ENCODE data around the gene SIL1.

Gene SIL1

GRCh38 chr5:138955013-138955660, 243.0 kb downstream of the SIL1 start:
- DNase-seq (ENCODE audit: low spot score), result no peak

GRCh38 chr5:138954257-138955012, 243.7 kb downstream of the SIL1 start:
- no peak for DNase-seq (ENCODE audit: low spot score)

- DNase-seq (ENCODE audit: low spot score), result no peak
Observed at GRCh38 chr5:138953387-138954256, 244.5 kb downstream of the SIL1 start.

- no peak for DNase-seq (ENCODE audit: low spot score)
Observed at GRCh38 chr5:138952962-138953361, 245.2 kb downstream of the SIL1 start.

- DNase-seq (ENCODE audit: low spot score), result no peak
Observed at GRCh38 chr5:138951986-138952735, 246.0 kb downstream of the SIL1 start.

GRCh38 chr5:138951091-138951985, 246.8 kb downstream of the SIL1 start:
- DNase-seq (ENCODE audit: low spot score), result no peak

DNA sequence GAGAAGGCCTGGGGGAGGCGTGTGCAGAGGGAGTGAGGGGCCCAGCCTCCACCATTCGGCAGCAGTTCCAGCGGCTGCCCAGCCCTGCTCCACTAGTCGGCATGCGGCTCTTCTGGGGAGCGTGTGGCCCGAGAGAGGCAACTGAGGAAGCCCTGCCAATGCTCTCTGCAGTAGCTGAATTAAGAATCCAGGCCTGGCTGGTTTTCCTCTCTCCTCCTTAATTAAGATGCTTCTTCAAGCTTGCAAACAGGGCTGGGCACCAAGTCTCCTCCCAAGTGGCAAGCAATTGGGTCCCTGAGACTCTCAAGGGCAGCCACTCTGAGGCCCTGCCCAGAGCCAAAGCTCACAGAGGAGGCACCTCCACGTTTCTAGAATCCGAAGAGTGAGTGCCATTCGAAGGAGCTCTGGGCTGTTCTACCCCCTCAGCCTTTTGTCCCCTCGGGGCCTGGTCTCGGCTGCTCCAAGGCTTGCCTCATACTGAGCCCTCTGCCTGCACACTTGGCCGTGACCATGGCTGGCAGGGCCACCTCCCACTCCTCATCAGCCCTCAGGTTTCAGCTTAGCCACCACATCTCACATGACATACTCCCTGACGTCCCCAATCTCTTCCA, 247.6 kb downstream of the SIL1 start:
- DNase-seq (ENCODE audit: low spot score), result no peak

DNA sequence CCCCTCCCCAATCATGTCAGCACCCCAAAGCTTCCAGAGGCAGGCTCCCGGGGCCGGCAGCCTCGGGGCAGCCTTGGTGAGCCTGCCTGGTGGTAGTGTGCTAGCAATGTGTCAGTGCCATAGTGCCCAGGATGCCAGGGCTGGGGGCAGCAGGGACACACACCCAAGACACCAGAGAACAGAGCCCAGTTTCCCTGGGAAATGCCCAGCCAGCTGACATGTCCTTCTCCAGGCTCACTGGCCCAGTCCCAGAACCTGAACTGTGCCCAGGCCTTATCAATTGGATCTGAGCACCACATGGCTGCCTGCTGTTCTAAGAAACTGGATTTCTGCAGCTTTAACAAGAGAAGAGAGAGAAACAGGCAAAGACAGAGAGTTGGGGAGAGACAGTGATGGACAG, 248.2 kb downstream of the SIL1 start:
- no peak for DNase-seq (ENCODE audit: low spot score)

- no peak for DNase-seq (ENCODE audit: low spot score)
Observed at GRCh38 chr5:138949223-138949574, 249.0 kb downstream of the SIL1 start.

DNA sequence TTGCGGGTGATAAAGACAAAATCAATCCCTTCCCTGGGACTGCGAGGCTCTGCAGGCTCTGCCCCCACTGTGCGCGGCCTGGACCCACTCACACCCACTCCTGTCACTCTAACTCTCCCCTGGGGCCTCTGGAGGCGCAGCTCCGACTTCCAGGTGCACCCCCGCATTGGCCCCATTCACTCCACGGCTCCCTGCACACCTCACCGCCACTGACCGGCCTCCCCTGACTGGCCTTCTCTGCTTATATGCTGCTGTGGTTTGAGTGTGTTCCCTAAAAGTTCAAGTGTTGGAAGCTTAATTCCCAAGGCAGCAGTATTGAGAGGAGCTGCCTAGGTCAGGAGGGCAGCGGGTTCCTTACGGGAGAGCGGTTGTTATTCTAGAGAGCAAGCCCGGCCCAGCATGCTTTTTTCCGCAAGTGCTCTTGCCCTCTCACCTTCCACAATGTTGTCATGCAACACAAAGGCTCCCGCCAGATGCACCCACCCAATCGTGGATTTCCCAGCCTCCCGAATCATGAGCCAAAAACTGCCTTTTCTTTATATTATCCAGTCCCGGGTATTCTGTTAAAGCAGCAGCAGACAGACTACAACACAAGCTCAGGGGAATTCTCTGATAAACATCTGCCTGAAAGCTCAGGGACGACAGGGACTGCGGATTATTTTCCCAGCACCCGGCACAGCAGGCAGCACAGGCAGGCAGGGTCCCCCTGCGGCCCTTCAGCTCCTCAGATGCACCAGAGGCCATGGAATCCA, 249.5 kb downstream of the SIL1 start:
- DNase-seq (ENCODE audit: low spot score), result no peak

DNA sequence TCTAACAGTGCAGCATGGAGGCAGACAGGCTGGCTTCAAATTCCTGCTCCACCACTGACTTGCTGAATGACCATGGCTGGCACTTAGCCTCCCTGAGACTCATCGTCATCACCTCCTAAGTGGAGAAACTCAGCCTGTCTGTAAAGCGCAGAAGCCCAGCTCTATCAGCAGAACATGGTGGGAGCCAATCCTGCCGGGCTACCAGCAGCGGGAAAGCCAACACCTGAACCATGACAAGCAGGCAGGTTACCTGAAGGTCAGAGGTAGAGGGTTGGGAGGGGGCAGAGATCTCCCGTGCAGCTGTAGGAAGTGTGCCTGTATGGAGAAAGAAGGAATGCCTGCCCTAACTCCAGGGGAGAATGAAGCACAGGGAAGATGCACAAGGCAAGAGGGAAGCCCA, 250.4 kb downstream of the SIL1 start:
- no peak for DNase-seq (ENCODE audit: low spot score)

GRCh38 chr5:138946831-138947560, 251.2 kb downstream of the SIL1 start:
- DNase-seq (ENCODE audit: low spot score), result no peak

GRCh38 chr5:138946241-138946623, 251.9 kb downstream of the SIL1 start:
- DNase-seq (ENCODE audit: low spot score), result no peak

DNA sequence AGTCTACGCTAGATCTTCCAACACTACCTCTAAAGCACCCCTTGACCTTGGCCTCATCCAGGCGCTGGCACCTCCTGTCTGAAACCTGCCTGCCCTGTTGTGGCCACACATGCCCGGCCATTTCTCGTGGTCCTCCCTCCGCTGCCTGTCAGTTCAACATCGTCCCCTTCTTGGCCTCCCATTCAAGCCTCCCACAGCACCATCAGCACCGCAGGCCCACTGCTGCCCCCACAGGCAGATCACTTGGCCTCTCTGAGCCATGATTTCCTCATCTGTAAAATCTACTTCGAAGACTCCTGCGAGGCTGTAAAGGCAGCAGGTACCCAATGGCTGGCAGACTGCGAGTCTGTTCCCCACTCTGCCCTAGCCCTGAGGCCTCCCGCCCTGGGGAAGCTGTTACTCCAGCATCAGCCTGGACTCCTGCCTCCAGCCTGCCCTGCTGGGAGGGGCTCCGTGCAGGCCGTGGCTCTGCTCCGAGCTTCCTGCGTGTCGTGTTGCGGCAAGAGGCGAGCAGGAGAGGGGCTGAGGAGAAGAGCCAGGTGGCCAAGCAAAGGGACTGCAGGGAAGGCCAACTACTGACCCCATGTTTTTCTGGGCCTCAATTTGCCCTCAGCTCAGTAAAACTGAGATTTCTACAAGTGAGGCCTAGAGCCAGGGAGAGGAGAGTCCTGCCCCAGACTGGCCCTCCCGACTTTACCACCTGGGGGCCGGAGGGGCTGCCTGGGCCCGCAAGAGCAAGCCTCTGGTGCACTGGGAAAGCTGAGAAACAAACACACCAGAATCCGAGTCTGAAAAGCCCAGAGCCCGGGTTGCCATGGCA, 252.5 kb downstream of the SIL1 start:
- no peak for DNase-seq (ENCODE audit: low spot score)

DNA sequence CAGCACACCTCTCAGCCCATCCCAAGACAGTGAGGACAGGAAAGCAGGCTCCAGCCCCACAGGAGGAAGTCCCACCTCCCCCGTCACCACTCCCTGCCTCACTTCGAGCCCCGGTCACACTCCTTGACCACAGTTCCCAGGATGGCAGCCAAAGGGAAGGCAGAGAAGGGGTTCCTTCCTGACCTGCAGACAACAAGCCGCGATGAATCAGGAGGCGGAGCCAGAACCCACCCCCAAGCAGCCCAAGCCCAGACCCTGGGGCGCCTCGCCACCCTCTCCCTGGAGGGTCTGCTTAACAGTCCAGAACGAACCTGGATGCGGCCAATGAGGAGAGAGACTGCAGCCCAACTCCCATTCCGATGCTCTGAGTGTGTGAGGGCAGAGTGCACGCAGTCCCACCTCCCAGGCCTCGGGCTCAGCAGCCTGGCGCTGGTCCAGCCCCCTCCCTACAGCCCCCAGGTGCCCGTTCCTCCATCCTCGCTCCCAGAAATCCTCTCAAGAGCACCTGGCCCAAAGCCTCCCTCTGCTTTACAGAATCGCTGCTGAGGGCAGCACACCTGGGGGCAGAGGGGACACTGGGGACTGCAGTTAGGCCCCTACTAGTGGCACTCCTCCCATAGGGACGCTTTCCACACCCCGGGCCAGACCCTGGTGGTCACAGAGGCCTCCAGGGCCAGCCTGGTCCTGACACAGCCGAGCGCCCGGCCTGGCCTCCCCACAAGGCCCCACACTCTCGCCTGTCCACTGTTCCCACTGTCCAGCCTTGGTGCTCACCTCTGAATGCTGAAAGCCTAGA, 253.4 kb downstream of the SIL1 start:
- no peak for DNase-seq (ENCODE audit: low spot score)

GRCh38 chr5:138943599-138944173, 254.5 kb downstream of the SIL1 start:
- DNase-seq (ENCODE audit: low spot score), result no peak

DNA sequence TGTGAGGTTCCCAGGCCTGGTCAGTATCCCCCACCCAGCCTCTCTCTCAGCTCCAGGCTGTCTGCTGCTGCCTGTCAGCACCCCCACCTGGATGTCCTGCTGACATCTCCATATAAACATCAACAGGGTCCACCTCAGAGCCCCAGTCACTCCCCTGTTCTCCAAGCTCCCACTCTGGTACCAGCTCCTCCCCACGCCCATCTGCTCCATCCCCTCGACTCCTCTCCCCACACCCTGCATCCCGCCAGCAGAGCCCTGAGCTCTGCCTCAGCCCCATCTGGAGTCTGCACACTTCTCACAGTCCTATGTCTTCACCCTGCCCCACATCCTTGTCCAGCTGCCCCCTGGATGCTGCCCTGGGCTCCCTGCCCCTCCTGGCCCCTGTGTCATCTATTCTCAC, 255.3 kb downstream of the SIL1 start:
- no peak for DNase-seq (ENCODE audit: low spot score)
